ENCODE data around the gene TMEM9. TPM values are rescaled to one million over a fixed set of nuclear protein-coding genes. Genes with fewer than 3 reads are reported as not detected.

TMEM9 gene
- total and polyA plus RNA-seq, 9 of the 15 experiments (the other 6 are each of a cell fraction or from before 2014, with no cell fraction given): 30.4 to 107 (median 67.6) TPM

GRCh38 chr1:201153474-201154388 is 543 bp downstream of the TMEM9 start (continued):
- TF ChIP-seq MYBL2 (IDR thresholded peaks at IDR 0.05; ENCODE audit: low read depth) (no peak), MYBL2 (CRISPR knock-in tag; IDR thresholded peaks at IDR 0.05; ENCODE audit: borderline replicate concordance) (no peak), THAP7 (CRISPR knock-in tag; IDR thresholded peaks at IDR 0.05) (no peak), CREB3L1 (IDR thresholded peaks at IDR 0.05; ENCODE audit: borderline replicate concordance, low read depth) (peak; percentile 19; the same call in 1 of the 2 replicates), NCOA1 (IDR thresholded peaks at IDR 0.05; ENCODE audit: low read depth) (peak; percentile 71; the same call in 1 of the 2 replicates), ZNF121 (CRISPR knock-in tag; conservative IDR thresholded peaks at IDR 0.05) (no peak), PRMT5 (CRISPR knock-in tag; IDR thresholded peaks at IDR 0.05) (no peak), ILK (tag; IDR thresholded peaks at IDR 0.05; ENCODE audit: borderline replicate concordance, low read depth) (no peak), KDM4B (IDR thresholded peaks at IDR 0.05; ENCODE audit: borderline replicate concordance in 2 of 2, low read depth in 1 of 2) (peak in 1 of 2 experiments; percentile 70; a peak in 1 of 4 replicates), NCOA4 (IDR thresholded peaks at IDR 0.05; ENCODE audit: partially characterized antibody) (no peak), CCNT2 (IDR thresholded peaks at IDR 0.05; ENCODE audit: borderline replicate concordance, extremely low read depth, insufficient read length, low read depth, low read length) (peak; percentile 92), JUN (IDR thresholded peaks at IDR 0.05; ENCODE audit: borderline replicate concordance, low read depth, low read length) (no peak), JUN (CRISPR knock-in tag; IDR thresholded peaks at IDR 0.05; ENCODE audit: borderline replicate concordance) (peak; percentile 49; the same call in 1 of the 2 replicates), TAF9B (IDR thresholded peaks at IDR 0.05; ENCODE audit: partially characterized antibody) (no peak), NFIC (IDR thresholded peaks at IDR 0.05) (peak; percentile 85), ZNF174 (CRISPR knock-in tag; IDR thresholded peaks at IDR 0.05) (no peak), STAG1 (CRISPR knock-in tag; IDR thresholded peaks at IDR 0.05; ENCODE audit: borderline replicate concordance) (no peak), POLR2AphosphoS2 (IDR thresholded peaks at IDR 0.05; ENCODE audit: low read length) (no peak), BRD9 (IDR thresholded peaks at IDR 0.05; ENCODE audit: low read depth, partially characterized antibody) (peak; percentile 29), ZNF785 (CRISPR knock-in tag; IDR thresholded peaks at IDR 0.05) (no peak), PTRF (tag; IDR thresholded peaks at IDR 0.05) (no peak), EP300 (IDR thresholded peaks at IDR 0.05; ENCODE audit: low read length) (peak; percentile 93), ZNF707 (CRISPR knock-in tag; conservative IDR thresholded peaks at IDR 0.05) (no peak), CCAR2 (IDR thresholded peaks at IDR 0.05; ENCODE audit: low read depth, low read length) (no peak), KDM1A (IDR thresholded peaks at IDR 0.05) (no peak), EP400 (IDR thresholded peaks at IDR 0.05) (peak; percentile 42), BDP1 (IDR thresholded peaks at IDR 0.05; ENCODE audit: insufficient read depth, insufficient read length) (no peak)
- TF ChIP-seq, protein P1, sequence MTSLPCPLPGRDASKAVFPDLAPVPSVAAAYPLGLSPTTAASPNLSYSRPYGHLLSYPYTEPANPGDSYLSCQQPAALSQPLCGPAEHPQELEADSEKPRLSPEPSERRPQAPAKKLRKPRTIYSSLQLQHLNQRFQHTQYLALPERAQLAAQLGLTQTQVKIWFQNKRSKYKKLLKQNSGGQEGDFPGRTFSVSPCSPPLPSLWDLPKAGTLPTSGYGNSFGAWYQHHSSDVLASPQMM (CRISPR knock-in tag; IDR thresholded peaks at IDR 0.05): no peak

Measured in K562 (cell line).